Stimulated activated CD8-positive, alpha-beta memory T cell treated with anti-CD3 and anti-CD28 coated beads, Interleukin-7, amount 100 ng/mL, for 4 hours (primary cell): ENCODE measurements around the gene PRPF6.

ENCODE experiments used
- DNase-seq, 2 donors: peaks; one replicate each; pipeline ENCODE4 v3.0.0-alpha.2; 2020; ENCODE audit warnings: low read depth in 2 of 2

Gene PRPF6

GRCh38 chr20:64063389-64064144 is 82.6 kb downstream of the PRPF6 start:
- DNase-seq, result no peak

DNA sequence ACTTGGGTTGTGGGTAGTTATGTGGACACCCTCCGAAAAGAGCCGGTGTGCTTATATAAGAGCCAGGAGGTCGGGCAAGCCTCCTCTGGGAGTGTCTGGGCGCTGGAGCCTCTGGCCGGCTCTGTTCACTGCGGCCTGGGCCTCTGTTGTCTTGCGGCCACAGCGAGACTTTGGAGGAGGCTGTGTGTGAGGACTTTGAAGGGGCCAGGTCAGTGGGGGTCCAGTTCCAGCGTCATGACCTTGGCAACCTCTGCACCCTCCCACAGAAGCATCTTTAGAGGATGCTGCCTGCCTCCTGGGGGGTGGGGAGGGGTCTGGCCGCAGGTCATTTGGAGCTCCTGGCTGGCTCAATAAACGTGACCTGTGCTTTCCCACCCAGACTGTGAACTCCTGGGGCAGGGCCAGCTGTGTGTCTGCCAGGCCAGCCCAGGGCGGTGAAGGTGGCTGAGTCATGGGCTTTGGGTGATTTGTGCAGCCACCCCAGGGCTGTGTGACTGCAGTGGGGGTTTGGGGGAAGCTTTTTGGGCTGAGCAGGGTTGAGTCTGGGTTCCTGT is 83.3 kb downstream of the PRPF6 start:
- DNase-seq, result no peak

GRCh38 chr20:64065062-64065973 is 84.4 kb downstream of the PRPF6 start:
- DNase-seq, result no peak

GRCh38 chr20:64065974-64066343 is 85.0 kb downstream of the PRPF6 start:
- DNase-seq, result peak; percentile 18 to 36

GRCh38 chr20:64067005-64067632 is 86.2 kb downstream of the PRPF6 start:
- no peak for DNase-seq

GRCh38 chr20:64067733-64068307 is 86.9 kb downstream of the PRPF6 start:
- no peak for DNase-seq

GRCh38 chr20:64068386-64069208 is 87.7 kb downstream of the PRPF6 start:
- DNase-seq, result no peak

DNA sequence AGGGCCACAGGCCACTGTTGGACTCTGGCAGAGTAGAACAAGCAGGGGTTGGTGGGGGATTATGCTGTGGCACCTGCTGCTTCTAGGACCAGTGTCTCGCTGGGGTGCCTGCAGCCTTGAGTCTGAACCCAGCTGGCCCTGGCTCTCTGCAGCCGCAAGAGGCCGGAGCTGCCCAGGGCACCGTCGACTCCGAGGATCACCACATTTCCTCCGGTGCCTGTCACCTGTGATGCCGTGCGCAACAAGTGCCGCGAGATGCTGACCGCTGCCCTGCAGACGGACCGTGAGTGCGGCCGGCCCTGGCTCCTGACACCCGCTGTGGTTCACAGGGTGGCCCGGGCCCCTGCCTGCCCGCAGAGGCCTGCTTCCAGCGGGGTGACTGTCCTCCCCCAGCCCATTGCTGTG is 88.3 kb downstream of the PRPF6 start:
- DNase-seq, result no peak

DNA sequence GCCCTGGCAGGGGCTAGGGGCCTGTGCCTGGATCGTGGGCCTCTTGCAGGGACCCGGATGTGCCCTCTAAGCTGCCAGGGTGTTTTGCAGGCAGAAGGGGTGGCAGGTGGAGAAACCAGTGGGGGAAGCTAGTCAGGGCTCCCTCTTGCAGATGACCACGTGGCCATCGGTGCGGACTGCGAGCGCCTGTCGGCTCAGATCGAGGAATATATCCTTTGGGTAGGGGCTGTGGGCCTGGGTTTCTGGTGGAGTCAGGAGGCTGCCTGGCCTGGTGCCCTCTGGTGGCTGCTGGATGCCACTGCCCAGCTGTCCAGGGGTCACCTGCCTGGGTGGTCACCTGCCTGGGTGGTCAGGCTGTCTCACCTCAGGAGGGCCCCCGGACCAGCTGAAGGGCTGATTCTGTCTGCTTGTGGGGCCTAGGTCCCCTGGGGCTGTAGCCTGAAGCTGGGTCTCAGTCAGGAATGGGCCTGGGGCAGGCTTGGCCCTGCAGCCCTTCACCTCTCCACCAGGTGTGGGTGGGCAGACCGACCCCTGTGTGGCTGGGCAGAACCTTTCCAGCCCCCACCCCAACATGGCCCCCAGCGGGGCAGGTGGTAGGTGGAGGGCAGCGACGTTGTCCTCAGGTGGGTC is 88.8 kb downstream of the PRPF6 start:
- DNase-seq, result no peak

DNA sequence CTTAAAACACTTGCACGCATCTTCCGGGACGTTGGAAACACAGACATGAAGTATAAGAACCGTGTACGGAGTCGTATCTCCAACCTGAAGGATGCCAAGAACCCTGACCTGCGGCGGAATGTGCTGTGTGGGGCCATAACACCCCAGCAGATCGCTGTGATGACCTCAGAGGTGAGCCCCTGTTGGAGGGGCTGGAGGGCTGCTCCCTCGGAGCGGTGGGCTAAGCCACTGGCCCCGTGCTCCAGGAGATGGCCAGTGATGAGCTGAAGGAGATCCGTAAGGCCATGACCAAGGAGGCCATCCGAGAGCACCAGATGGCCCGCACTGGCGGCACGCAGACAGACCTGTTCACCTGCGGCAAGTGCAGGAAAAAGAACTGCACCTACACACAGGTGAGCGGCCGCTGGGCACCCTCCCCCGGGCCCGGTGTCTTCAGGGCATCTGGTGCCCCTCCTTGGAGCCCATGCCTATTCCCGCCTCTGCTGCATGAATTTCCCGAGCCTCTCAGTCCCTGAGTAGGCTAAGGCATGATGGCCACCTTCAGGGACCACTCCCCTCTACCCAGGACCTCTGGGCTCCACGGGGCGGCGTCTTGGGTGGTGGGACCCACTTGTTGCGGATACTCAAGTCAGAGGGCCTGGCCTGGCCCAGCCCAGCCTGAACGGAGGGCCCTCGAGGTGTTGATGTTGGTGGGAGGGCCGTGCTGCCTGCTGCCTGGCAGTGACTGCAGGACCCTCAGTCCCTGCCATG is 89.5 kb downstream of the PRPF6 start:
- no peak for DNase-seq

DNA sequence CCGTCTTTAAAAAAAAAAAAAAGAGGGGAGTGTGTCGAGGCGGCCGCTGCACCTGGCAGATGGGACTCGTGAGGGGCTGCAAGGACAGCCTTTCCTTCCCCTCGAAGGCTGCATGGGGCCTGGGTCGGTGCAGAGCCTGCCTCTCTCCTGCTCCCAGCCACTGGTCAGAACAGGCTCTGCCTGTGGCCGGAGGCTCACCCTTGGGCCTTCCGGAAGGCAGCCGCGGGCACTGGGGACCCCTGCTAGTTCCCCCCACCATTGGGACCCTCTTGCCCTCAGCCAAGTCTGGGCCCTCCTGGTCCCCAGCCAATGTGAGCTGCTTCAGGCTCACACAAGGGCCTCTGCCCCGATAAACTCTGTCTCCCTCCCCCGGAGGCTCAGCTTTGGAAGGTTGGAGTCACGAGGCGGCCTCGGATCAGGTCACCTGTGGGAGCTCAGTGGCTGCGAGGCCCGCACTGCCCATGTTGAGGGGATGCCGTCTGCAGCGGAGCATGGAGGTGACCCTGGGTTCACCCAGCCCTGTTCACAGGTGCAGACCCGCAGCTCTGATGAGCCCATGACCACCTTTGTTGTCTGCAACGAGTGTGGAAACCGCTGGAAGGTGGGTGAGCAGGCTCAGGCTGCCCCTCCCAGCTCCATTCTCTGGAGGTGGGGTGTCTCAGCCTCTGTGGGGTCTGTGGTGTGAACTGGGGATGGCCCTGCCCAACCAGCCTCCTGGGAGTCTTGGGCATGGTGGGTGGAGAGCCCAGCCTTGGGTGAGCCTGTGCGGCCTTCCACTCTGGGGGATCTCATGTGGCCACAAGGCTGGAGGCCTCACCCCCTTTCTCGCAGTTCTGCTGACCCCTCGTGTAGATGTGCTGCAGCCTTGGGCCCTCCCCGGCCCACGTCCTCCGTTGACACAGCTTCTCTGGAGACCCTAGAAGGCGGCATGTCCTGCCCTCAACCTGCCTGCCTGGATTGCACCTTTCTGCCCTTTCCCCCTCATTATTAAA is 90.7 kb downstream of the PRPF6 start:
- no peak for DNase-seq

DNA sequence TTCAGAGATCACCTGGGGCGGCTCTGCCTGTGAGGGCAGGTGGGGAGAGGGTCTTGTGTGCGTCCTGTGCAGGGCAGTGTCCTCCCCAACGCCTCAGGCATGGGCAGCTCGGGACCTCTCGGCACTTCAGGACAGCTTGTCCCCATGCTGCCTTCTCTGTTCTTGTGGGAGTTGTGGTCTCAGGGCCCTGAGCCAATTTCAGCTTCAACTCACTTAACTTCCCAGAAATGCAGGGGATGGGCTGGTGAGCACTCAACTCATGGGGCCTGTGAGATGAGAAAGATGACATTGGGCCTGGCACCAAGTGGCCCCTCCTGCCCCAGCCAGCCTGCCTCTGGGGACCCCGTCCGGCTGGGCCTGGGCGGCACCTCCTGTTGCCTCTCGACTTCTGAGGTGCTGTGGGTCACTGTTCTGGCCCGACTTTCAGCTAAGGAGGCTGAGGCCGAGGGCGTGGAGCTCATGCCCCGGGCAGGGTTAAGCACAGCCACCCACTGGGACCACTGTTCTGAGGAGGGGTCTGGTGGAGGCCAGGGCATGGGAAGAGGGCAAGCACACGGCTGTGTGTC is 91.6 kb downstream of the PRPF6 start:
- DNase-seq, result no peak

- no peak for DNase-seq
Observed at GRCh38 chr20:64073476-64074183, 92.7 kb downstream of the PRPF6 start.

DNA sequence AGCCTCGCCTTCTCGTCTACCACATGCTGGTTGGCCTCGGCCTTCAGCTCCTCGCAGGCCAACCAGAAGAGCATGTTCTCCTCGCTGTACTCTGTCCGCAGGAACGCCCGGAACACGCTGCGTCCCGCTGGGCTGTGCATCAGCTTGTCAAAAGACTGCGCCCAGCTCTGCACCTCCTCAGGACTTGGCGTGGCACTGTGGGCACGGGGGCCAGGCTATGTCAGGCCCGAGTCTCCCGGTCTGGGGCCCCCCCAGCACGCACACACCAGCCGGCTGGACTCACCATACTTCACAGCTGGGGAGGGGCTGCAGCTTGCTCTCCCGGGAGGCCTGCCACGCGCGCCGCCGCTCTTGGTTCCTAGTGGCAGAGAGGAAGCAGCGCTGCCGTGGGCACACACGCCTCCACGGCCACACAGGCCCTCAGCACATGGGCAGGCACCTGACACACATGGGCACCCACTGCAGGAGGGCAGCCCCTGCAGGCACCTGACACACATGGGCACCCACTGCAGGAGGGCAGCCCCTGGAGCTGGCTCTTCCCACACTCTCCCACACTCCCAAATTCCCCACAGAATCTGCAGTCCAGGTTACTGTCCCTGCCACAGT is 93.4 kb downstream of the PRPF6 start:
- DNase-seq, result no peak

- no peak for DNase-seq
Observed at GRCh38 chr20:64074963-64075362, 94.0 kb downstream of the PRPF6 start.

DNA sequence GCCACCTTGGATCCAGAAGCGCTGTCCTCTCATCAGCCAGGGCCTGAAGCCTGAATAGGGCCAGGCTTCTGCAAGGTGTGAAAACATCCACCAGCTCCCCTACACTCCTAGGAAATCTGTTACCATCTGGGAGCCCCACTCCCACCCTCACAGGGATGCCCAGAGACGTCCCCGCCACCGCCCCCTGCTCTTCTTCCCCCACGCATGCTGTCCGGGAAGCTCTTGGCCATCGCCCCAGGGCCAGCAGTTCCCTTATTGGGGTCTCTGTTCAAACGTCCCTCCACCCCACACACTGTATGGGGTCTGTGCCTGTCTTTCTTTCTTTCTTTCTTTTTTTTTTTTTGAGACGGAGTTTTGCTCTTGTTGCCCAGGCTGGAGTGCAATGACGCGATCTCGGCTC is 94.6 kb downstream of the PRPF6 start:
- no peak for DNase-seq
